Cardiac septum (tissue), 1 donor: ENCODE measurements around the gene SCN3B. TPM values are rescaled to one million over a fixed set of nuclear protein-coding genes. Genes with fewer than 3 reads are reported as not detected.

ENCODE experiments used
- DNase-seq: peaks from one replicate; pipeline ENCODE4 v3.0.0-alpha.2; 2020; ENCODE audit warnings: low spot score
- intact Hi-C: fragments of 100-400 bp; cut with DNase I; formaldehyde crosslinking; loops from one replicate; pipeline ENCODE4 v1.14.0; 2022
- long read RNA-seq: library from polyadenylated mRNA; unstranded; transcript quantifications from one replicate; pipeline ENCODE4 v2.0.0, GENCODE V29; 2021
- total RNA-seq: library from RNA; stranded (reverse); fragmentation: NEBNext Ultra II Directional; extraction: Animal tissue kit (Norgen Biotek cat#: 25700); gene quantifications from one replicate; pipeline ENCODE4 v1.2.1, GENCODE V29; 2021
- donor health status: DM: no; HTN: no; CAD: no.

SCN3B gene
- total RNA-seq: 3.3 TPM
- long read RNA-seq, partial matches to known transcripts: 0 of 4 reads
- long read RNA-seq, other reads (novel, unspliced or antisense): 4 of 4 reads

GRCh38 chr11:123654566-123655081, at the start of gene SCN3B:
Gene SCN3B, minus strand, starts transcription at chr11:123654624. Its CDS starts 823 bp downstream, at chr11:123653801.
- intact Hi-C loops: no loop called here

GRCh38 chr11:123702696-123703095, 48.3 kb upstream of the SCN3B start:
- intact Hi-C loops: no loop called here
- DNase-seq: no peak

More at GRCh38 chr11:123654566-123655081, at the start of gene SCN3B:
- peak; percentile 78 for DNase-seq

GRCh38 chr11:123702139-123702538, 47.7 kb upstream of the SCN3B start:
- intact Hi-C loops: no loop called here

GRCh38 chr11:123700772-123701171, 46.3 kb upstream of the SCN3B start:
- intact Hi-C loops: no loop called here
- DNase-seq: no peak

More at GRCh38 chr11:123702139-123702538, 47.7 kb upstream of the SCN3B start:
- no peak for DNase-seq

GRCh38 chr11:123698546-123699127, 44.2 kb upstream of the SCN3B start:
- intact Hi-C loops: no loop called here

GRCh38 chr11:123696183-123696582, 41.8 kb upstream of the SCN3B start:
- intact Hi-C loops: no loop called here
- no peak for DNase-seq

More at GRCh38 chr11:123698546-123699127, 44.2 kb upstream of the SCN3B start:
- no peak for DNase-seq

GRCh38 chr11:123695231-123695630, 40.8 kb upstream of the SCN3B start:
- intact Hi-C loops: no loop called here
- DNase-seq: no peak

GRCh38 chr11:123694551-123694950, 40.1 kb upstream of the SCN3B start:
- intact Hi-C loops: no loop called here
- no peak for DNase-seq

- no peak for DNase-seq
- intact Hi-C loops: no loop called here
These were observed 38.5 kb upstream of the SCN3B start for GRCh38 chr11:123692961-123693360.

- intact Hi-C loops: no loop called here
- DNase-seq: no peak
These were observed 36.1 kb upstream of the SCN3B start for GRCh38 chr11:123690485-123690884.

- no peak for DNase-seq
- intact Hi-C loops: no loop called here
These were observed 30.2 kb upstream of the SCN3B start for GRCh38 chr11:123684601-123685000.

- intact Hi-C loops: no loop called here
- no peak for DNase-seq
These were observed 29.2 kb upstream of the SCN3B start for GRCh38 chr11:123683428-123684170.

GRCh38 chr11:123682696-123683410, 28.4 kb upstream of the SCN3B start:
- intact Hi-C loops: no loop called here
- DNase-seq: no peak

GRCh38 chr11:123681030-123681429, 26.6 kb upstream of the SCN3B start:
- intact Hi-C loops: no loop called here
- DNase-seq: no peak

GRCh38 chr11:123678246-123678645, 23.8 kb upstream of the SCN3B start:
- intact Hi-C loops: no loop called here

GRCh38 chr11:123677510-123677909, 23.1 kb upstream of the SCN3B start:
- intact Hi-C loops: no loop called here

More at GRCh38 chr11:123678246-123678645, 23.8 kb upstream of the SCN3B start:
- DNase-seq: no peak

GRCh38 chr11:123674297-123674696, 19.9 kb upstream of the SCN3B start:
- no peak for DNase-seq
- intact Hi-C loops: no loop called here

More at GRCh38 chr11:123677510-123677909, 23.1 kb upstream of the SCN3B start:
- no peak for DNase-seq

GRCh38 chr11:123672568-123672967, 18.1 kb upstream of the SCN3B start:
- no peak for DNase-seq
- intact Hi-C loops: no loop called here

- intact Hi-C loops: no loop called here
These were observed 17.1 kb upstream of the SCN3B start for GRCh38 chr11:123671534-123671933.

GRCh38 chr11:123670081-123670480, 15.7 kb upstream of the SCN3B start:
- intact Hi-C loops: no loop called here
- DNase-seq: no peak

More at GRCh38 chr11:123671534-123671933, 17.1 kb upstream of the SCN3B start:
- no peak for DNase-seq
